ENCODE results near the gene PDGFB.

The PDGFB gene

DNA sequence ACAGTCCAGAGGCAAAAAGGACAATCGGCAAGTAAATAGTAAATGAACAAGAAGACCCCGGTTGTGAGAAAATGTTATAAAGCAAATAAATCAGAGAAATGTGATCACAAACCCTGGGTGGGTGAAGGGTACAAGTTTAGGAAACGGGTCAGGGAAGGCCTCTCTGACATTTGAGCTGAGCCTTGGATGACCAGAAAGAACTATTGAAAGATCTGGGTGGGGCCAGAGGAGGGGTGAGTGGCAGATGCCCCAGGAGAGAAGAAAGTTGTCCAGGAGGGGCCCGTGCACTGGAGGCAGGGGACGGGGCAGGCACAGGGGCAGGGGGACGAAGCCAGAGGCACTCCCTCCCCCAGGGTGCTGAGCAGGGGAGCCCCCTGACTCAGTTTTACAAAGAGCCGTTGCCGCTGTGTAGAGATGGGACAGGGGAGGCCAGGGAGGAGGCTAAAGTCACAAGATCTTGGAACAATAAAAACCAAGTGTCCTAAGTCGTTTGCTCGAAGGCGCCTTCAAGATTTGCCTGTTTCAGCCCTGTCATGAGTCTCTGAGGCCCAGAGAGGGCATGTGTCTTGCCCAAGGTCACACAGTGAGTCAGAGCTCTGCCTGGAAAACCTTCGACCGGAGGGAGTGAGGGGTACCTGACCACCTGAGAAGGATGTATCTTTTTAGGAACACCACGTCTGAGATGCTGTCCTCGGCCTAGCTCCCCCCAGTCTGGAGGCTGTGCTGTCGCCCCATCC, 10.8 kb upstream of the PDGFB start:
- DNase-seq (ENCODE audit: extremely low read depth, insufficient read length), result no peak
- no peaks in the 10 kb centered on the region for H3K27me3 ChIP-seq (replicated peaks; ENCODE audit: control insufficient read depth, insufficient read depth, low read length)
- no peak overlapping the region; the same call in 1 of the 2 replicates for H3K4me3 ChIP-seq (replicated peaks; ENCODE audit: low read depth, low read length)
- TF ChIP-seq CTCF (IDR thresholded peaks at IDR 0.05; ENCODE audit: insufficient read depth, low read length, poor library complexity, severe bottlenecking), result no peak
- H3K36me3 ChIP-seq (ENCODE audit: control insufficient read depth, insufficient read depth, low read length), result no peaks in the 10 kb centered on the region

- Histone ChIP-seq H3K36me3 (ENCODE audit: control insufficient read depth, insufficient read depth, low read length) (no peaks in the 10 kb centered on the region), H3K4me3 (replicated peaks; ENCODE audit: low read depth, low read length) (peak overlapping the region; percentile 22), H3K27me3 (replicated peaks; ENCODE audit: control insufficient read depth, insufficient read depth, low read length) (no peaks in the 10 kb centered on the region)
- DNase-seq (ENCODE audit: extremely low read depth, insufficient read length), result peak; percentile 77
- TF ChIP-seq CTCF (IDR thresholded peaks at IDR 0.05; ENCODE audit: insufficient read depth, low read length, poor library complexity, severe bottlenecking), result no peak
Observed at GRCh38 chr22:39254789-39255298, 10.1 kb upstream of the PDGFB start.

GRCh38 chr22:39254122-39254521, 9.3 kb upstream of the PDGFB start:
- Histone ChIP-seq H3K27me3 (replicated peaks; ENCODE audit: control insufficient read depth, insufficient read depth, low read length) (no peaks in the 10 kb centered on the region), H3K4me3 (replicated peaks; ENCODE audit: low read depth, low read length) (no peak overlapping the region), H3K36me3 (ENCODE audit: control insufficient read depth, insufficient read depth, low read length) (no peaks in the 10 kb centered on the region)
- no peak for TF ChIP-seq CTCF (IDR thresholded peaks at IDR 0.05; ENCODE audit: insufficient read depth, low read length, poor library complexity, severe bottlenecking)
- no peak for DNase-seq (ENCODE audit: extremely low read depth, insufficient read length)

GRCh38 chr22:39253435-39254070, 8.8 kb upstream of the PDGFB start:
- no peaks in the 10 kb centered on the region for H3K27me3 ChIP-seq (replicated peaks; ENCODE audit: control insufficient read depth, insufficient read depth, low read length)
- H3K4me3 ChIP-seq (replicated peaks; ENCODE audit: low read depth, low read length), result no peak overlapping the region
- DNase-seq (ENCODE audit: extremely low read depth, insufficient read length), result peak; percentile 62
- no peak for TF ChIP-seq CTCF (IDR thresholded peaks at IDR 0.05; ENCODE audit: insufficient read depth, low read length, poor library complexity, severe bottlenecking)
- H3K36me3 ChIP-seq (ENCODE audit: control insufficient read depth, insufficient read depth, low read length), result no peaks in the 10 kb centered on the region

DNA sequence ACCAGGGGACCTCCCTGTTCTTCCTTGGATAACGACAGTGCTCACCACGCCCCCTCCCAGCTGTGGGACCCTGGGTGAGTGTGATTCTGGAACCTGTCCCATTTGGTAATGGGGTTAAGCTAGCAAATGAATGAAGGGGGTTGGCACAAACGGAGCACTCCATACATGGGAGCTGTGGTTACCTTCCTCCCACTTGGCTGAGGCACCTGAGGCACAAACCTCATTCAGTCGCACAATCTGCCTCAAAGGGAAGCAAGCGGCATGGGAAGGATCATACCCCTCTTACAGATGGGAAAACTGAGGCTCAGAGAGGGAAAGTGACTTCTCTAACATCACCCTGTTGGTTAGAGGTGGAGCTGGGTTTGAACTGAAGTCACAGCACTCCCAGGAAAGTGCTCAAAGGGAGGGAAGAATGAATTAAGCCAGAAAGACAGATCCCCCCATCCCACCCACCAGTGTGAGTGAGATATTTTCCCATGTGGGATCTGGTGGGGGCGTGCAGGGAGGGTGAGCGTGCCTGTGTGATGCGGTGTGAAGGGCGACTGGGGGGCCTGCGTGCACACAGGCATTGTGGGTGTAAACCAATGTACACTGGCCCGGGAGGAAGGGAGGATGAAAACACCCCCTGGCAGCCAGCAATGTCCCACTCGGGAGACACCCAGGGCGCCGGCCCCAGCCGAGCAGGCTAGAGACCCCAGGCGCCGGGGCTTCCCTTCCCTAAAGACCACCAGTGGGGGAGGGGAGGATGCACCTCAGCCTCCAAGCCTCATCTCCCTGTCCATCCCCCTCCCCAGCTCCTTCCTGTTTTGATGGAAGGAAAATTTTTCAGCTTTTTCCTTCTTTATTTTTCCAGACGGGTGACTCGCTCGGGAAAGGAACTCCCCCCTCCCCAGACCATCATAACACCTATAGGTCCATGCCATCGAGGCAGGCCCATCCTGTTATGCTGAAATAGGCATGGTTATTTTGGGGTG, 8.0 kb upstream of the PDGFB start:
- H3K27me3 ChIP-seq (replicated peaks; ENCODE audit: control insufficient read depth, insufficient read depth, low read length), result no peaks in the 10 kb centered on the region

More for the DNA sequence above, 8.0 kb upstream of the PDGFB start:
- no peaks in the 10 kb centered on the region for H3K36me3 ChIP-seq (ENCODE audit: control insufficient read depth, insufficient read depth, low read length)
- no peak for DNase-seq (ENCODE audit: extremely low read depth, insufficient read length)
- no peak for TF ChIP-seq CTCF (IDR thresholded peaks at IDR 0.05; ENCODE audit: insufficient read depth, low read length, poor library complexity, severe bottlenecking)
- H3K4me3 ChIP-seq (replicated peaks; ENCODE audit: low read depth, low read length), result no peak overlapping the region
